Hematopoietic multipotent progenitor cell (in vitro differentiated cells): ENCODE results near the gene SLC9A3. TPM values are rescaled to one million over a fixed set of nuclear protein-coding genes. Genes with fewer than 3 reads are reported as not detected.

ENCODE experiments used
- DNase-seq, 3 donors: peaks; one replicate each; pipeline ENCODE4 v3.0.0-alpha.2; 2011 to 2015; ENCODE audit warnings: low read depth in 2 of 3, low spot score in 2 of 3
- total RNA-seq: library from RNA; depleted of rRNA; stranded (reverse); fragments of >200 nt; gene quantifications from one replicate; pipeline ENCODE4 v1.2.3, GENCODE V29; 2012

SLC9A3 gene
- total RNA-seq, 1 donor, result 3.5 TPM

DNA sequence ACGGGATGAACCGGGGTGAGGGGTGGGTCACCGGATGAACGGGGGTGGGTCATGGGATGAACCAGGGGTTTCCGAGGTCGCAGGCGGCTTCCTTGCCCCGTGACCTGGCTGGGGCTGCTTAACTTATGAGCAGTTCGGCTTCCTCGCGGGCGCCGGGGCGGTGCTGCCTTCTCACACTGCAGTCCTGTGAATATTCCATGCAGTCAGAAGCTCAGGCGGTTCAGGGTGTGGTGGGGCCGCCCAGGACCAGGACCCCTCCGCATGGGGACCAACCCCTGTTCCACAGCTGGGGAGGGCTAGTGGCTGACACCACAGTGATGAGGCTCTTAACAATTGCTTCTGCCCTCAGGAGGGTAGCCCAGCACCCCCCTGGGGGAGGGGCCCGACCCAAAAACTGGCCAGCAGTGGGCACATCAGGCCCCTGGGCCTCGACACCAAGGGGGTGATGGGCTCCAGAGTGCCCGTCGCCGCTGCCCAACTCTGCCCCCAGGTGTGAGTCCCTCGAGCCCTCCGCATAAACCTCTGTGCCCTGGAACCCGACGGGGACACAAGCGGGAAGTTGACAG, 30.9 kb upstream of the SLC9A3 start:
- DNase-seq, result no peak

DNA sequence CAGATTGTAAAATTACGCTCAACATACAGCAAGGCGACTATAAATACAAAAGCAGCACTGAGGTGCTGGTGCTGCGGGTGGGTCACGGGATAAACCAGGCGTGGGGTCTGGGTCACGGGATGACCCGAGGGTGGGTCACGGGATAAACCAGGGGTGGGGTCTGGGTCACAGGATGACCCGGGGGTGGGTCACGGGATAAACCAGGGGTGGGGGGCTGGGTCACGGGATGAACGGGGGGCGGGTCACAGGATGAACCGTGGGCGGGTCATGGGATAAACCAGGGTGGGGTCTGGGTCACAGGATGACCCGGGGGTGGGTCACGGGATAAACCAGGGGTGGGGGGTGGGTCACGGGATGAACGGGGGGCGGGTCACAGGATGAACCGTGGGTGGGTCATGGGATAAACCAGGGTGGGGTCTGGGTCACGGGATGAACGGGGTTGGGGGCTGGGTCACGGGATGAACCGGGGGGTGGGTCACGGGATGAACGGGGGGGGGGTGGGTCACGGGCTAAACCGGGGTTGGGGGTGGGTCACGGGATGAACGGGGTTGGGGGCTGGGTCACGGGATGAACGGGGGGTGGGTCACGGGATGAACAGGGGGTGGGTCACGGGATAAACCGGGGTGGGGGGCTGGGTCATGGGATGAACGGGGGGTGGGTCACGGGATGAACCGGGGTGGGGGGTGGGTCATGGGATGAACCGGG, 30.2 kb upstream of the SLC9A3 start:
- no peak for DNase-seq

DNA sequence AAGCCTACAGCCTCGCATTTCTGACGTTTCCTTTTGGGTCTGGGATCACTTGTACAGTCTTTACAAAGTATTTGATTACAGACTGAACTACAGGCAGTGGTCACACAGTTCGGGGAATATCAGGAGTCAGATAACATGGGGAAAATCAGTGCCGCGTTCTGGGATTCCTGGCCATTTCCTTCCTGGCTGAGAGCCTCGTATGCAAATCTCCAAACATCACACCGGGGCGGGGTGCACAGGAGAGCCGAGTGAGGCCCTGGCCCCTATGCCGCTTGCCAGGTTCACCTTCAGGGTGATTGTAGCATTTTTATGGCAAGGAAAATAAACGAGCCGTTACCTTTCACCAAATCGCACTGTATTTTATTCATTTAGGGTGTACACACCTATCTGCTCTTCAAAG, 29.6 kb upstream of the SLC9A3 start:
- DNase-seq, result no peak

DNA sequence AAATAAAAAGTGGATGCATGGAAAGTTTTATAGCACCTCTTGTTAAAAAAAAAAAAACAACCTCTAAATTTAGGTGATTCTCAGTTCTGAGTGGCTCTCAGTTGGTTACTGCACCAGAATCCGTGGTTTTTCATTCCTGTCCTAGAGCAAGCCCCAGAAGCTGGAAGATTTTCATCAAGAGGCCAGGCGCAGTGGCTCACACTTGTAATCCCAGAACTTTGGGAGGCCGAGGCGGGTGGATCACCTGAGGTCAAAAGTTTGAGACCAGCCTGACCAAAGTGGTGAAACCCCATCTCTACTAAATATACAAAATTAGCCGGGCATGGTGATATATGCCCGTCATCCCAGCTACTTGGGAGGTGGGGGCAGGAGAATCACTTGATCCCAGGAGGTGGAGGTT, 27.2 kb upstream of the SLC9A3 start:
- no peak for DNase-seq

DNA sequence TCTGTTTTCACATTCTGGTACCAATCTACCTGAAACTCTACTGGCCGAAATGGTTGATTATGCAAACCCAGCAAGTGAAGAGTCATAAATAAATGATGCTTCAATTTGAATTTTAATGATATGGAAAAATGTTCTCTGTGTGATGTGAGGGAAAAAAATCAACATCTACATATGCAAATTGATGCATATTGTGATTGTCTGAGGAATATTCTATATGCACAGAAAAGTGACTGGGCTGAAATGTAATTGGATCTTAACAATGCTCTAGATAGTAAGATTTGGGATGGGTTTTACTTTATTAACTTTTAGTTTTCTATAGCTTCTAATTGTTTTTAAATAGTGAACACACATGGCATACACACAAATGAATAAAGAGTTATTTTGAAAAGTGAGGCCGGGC, 25.0 kb upstream of the SLC9A3 start:
- DNase-seq, result no peak

DNA sequence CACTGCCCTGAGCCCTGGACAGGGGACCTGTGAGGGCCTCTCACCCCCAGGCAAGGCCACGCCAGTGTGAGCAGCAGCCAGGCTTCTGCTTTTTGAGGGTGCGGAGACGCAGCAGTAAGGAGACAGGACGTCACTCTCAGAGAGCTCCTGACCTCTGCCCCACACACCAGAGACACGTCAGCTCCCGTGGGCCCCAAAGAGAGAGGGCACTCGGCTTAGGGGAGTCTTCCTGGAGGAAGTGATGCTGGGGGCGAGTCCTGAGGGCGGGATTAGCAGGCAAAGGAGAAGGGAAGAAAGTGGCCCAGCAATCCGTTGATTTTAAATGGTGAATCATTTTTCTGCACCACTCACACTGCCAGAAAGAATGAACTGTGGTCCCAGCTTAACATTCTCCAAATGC, 24.0 kb upstream of the SLC9A3 start:
- DNase-seq, result no peak

DNA sequence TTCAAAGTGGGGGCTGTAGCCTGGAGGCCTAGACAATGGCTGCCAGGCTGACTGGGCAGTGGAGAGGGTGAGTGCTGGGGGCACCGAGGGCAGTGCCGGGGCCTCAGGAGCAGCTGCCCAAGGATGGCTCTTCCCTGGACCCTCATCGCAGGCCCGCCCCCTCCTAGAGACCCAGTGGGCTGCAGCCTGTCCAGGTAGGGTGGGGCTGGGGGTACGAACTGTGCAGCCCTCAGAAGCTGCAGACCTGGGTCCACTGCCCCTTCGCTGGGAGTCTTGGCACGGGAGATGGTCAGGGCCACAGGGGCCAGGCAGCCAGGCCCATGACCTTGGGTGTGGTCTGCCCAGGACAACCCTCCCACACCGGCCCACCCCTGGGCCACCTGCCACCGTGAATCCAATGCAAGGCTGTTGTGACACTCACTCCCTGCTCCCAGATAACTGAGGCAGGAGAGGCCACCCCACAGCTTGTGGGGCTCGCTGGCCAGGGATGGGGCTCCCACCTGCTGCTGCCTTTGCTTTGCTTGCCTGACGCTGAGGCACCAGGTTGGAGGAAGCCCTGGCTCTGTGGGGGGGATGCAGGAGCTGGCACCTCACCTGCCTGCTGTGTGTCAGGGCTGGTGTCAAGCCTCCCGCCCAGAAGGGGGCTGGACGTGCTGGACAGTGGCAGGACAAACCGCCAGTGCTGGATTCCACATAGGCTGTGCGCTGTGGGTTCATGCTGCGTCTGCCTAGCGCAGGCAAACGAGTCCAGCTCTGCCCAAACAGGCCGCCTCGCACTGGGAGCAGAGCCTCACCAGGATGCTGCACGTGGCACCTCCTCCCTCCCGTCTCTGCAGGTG, 23.1 kb upstream of the SLC9A3 start:
- DNase-seq, result no peak

DNA sequence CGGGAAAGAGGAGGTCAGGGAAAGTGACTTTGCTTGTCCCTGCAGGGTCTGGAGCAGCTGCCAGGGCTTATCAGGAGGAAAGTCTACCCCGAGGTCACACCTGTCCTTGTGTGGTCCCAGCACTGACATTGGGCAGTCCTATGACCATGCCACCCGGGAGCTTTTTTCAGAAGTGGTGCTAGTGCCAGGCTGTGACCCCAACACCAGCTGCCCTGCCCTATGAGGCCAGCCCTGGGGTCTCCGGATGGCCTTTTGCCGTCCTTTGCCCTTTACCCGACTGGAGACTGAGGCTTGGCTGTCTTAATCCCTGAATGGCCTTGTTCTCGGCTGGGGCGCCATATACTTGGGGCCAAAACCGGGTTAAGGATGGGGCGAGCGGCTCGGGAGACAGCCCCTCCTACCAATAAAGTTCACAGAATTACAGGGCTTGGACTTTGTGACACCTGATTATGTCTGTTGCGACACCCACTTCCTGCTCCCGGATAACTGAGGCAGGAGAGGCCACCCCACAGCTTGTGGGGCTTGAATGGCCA, 22.2 kb upstream of the SLC9A3 start:
- DNase-seq, result no peak

DNA sequence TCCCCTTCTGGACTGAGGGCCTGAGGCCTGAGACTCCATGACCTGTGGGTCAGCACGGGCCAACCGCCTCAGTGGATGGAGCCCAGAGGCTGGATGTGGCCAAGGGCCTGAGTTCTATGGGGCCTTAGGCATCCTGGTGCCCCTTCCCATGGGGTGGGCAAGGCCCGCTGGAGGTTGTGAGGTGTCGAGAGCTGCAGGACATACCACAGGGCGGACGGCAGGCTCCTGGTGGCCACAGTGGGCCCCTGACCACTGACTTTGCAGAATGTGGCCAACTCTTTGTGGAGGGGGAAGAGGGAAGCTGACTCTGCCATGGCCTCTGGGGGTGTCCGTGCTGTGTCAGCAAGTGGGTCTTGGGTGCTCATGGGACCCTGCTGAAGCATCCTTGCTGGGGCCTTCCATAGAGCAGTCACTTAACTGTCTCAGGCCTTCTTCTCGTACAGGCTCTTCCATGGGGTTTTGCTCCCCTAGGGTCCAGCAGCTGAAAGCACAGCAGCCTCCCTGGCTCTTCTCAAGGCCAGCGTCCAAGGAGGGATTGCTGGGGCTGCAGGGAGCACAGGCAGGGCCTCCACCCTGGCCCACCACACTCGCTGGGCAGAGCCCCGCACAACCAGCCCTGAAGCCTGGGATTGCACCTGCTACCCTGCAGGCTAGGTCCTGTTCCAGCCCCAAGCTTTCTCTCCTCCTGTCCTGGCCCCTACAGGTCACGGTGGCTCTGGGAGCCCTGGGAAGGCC, 21.6 kb upstream of the SLC9A3 start:
- DNase-seq, result no peak

DNA sequence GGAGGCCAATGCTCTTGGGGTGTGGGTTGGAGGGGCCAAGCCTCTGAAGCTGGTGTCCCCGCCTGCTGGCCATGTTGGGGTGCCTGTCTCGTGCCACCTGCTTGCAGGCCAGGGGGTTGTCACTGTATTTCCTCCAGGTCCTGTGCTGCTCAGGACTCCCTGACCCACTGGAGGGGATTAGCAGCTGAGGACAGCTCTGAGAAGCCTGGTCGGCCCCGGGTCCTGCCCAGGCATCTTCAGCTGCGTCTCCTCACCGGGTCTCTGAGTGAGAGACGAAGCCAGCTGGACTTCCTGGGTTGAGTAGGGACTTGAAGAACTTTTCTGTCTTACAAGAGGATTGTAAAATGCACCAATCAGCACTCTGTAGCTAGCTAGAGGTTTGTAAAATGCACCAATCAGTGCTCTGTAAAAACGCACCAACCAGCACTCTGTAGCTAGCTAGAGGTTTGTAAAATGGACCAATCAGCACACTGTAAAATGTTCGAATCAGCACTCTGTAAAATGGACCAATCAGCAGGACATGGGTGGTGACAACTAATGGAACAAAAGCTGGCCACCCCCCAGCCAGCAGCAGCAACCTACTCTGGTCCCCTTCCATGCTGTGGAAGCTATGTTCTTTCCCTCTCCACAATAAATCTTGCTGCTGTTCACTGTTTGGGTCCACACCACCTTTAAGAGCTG, 20.6 kb upstream of the SLC9A3 start:
- DNase-seq, result no peak

DNA sequence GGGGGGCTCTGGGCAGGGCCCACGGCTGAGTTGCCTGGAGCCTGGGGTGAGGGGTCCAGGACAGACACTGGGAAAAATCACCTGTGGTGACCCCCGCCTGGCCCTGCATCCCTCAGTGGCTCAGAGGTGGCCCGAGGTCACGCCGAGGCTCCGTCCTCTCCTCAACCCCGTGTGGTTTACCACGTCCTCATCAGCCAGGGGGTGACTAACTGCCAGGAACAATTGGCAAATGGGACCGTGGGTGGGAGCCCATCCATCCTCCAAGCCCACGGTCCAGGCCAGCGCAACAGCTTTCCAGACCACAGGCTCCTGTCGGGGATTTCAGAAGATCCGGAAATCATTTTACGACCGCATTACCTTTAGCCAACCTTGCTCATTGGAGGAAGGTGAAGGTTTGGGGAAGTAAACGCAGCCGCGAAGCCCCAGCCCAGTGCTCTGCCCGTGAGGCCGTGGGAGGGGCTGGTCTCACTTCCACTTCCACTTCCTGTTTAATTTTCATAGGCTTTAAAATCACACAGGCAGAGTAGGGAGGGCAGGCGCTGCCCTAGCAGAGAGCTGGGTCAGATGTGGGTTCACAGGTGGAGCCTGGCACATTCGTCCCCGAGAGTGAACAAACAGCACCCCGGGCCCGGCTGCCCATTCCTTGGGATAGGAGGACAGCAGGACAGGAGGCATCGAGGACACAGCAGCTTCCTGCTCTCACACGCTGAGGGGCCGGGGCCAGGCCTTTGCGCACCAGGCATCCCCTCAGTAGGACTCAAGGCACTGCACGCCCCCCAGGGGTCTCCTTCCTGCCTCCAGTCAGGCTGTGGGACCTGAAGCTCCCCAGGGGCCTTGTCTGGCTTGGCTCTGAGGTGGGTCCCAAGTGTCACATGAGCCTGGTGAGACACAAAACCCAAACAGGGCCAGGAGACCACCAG, 19.8 kb upstream of the SLC9A3 start:
- DNase-seq, result peak in 2 of 3 donors; percentile 70 to 74

DNA sequence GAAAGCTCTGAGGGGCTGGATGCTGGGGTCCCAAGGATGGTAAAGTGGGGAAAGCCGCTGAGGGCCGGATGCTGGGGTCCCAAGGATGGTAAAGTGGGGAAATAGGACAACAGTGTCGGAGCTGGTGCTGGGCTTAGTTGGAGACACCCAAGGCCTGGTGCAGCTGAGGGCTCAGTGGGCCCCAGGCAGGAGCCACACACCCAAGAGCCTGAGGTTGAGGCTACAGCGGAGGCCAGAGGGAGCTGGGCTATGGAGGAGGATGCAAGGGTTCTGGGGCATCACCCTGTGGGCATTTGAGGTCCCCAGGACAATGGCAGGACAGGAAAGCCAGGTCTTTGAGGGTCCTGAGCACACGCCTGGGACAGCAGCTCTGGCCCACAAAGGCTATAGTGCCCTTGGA, 19.1 kb upstream of the SLC9A3 start:
- no peak for DNase-seq

DNA sequence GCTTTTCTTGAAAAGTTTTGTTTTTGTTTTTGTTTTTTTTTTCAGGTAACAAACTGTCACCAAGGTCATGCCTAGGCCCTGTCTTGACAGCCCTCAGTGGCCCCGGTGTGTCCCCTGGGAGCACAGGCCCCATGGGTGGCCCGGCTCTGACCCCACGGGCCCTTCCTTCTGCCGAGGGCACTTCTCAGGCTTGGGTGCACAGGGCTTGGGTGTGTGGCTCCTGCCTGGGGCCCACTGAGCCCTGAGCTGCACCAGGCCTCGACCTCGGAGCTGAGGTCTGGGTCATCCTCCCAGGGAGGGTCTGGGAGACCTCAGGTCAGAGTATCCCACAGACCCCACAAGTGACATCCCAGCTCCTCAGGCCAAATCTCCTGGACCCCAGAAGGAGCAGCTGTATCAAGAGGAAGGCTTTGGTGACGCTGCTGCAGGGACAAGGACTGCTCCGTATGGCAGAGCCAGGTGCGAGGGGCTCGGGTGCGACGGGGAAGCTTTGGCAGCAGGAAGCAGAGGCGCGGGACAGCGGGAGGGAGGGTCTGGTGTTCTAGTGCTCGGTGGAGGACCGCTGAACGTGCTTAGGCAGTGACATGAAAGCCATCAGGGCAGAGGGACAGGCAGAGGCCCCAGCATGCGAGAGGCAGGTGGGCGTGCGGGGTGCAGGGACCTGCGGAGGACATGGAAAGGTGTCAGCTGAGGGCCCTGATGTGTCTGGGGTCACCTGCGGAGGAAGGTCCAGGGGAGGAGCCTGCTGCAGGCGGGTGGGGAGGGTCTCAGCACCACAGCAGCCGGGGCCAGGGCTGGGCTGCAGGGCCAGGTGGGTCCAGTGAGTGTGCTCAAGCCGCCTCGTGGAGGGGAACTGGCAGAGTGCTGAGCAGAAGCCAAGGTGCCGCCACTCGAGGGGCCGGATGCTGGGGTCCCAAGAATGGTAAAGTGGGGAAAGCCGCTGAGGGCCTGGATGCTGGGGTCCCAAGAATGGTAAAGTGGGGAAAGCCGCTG, 18.4 kb upstream of the SLC9A3 start:
- no peak for DNase-seq

DNA sequence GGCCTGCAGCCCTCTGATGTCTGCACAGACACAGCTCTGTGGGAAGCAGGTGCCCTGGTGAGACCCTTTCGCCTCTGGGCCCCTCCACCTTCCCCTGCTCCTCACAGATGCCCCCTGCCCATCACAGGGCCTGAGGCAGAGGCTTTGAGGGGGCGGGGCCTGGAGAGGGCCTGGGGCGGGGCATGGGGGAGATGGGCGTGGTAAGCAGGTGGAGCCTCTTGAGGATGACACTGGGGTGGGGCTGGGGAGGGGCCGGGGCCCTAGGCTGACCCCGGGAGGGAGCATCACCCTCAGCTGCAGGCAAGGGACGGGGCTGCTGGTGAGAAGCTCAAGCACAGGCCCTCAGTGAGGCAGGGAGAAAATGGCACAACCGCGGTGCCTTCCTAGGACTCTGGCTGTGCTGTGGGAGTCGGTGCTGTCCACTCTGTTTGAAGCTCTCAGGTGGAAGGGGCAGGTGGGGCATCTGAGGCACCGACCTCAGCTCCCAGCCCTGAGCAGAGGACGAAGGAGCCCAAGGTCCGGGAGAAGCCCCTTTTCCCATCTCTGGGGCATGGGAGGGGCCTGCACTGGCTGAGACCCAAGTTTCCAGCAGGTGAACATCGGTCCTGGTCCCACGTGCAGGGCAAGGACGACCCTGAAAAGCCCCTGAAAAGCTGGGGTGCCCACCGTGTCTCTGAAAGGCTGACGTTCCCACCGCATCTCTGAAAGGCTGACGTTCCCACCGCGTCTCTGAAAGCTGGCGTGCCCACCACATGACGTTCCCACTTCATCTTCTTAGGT, 17.5 kb upstream of the SLC9A3 start:
- no peak for DNase-seq

DNA sequence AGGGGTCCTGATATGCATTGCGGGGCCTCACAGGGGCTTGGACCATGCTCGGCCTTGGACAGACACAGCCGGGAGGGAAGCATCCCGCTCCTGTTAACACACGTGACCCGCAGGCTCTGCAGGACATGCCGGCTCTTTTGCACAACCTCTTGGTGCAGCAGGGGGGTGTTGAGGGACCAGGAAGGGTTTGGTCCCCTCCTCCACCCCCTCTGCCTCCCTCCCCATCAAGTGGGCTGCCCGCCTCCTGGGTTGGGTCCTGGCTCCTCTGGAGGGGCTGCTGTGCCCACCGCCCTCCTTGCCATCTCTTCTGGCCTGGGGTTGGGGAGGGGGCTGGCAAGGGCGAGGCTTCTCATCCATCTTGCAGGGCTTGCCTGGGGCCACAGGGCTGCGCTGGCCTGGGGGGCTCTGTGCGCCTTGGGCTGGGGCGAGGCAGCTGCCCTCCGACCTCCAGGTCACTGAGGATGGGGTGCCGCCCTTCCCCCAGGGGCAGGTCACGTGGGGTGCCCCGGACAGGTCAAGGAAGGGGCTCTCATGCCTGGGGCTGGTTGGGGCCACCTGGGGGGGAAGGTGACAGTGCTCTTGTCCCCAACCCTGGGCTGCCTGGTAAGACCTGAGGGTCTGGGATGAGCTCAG, 16.8 kb upstream of the SLC9A3 start:
- DNase-seq, result no peak

DNA sequence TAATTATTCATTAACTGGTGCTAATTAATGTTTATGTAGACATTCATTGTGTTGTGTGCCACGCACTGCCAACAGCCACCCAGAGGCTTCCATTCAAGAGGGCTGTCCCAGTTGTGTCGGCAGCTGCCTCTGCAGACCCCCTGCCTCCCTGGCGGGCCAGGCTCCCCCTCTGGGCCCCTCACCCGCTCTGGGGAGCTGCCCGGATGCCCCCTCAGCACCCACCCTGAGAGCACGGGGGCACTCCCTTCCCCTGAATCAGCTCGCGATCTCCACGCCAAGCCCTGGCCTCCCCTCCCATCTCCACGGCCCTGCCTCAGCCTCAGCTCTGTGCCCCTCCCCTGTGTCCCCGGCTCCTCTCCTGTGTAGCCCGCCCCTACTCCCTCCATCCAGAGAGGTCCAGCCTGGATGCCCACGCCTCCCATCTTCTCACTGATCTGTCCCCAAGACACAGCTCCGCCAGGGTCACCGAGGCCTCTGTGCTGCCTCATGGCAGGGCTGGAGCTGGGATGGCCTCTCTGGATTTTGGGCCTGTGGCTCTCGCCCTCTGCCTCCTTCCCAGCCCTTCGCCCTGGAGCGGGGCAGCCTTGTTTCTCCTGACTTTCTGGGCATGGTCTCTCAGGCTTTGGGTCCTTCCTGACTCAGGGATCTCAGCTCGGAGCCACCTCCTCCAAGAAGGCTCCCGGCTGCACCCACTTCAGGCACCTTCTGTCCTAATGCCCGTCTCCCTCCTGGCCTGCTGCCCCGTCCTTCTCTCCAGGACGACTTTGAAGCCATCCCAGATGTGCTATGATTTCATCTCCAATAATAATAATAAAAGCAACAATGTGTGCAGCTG, 16.0 kb upstream of the SLC9A3 start:
- no peak for DNase-seq
